Stimulated activated CD8-positive, alpha-beta memory T cell treated with anti-CD3 and anti-CD28 coated beads, Interleukin-12 subunit alpha, Interleukin-12 subunit beta, amount 100 ng/mL, for 24 hours (primary cell): Measurements from ENCODE around the gene IMMP2L.
A peak's percentile ranks its signal among the peaks of the same experiment; 100 is the strongest.

ENCODE experiments used
- DNase-seq: peaks from one replicate; pipeline ENCODE4 v3.0.0-alpha.2; 2020; ENCODE audit errors: extremely low read depth

IMMP2L gene

DNA sequence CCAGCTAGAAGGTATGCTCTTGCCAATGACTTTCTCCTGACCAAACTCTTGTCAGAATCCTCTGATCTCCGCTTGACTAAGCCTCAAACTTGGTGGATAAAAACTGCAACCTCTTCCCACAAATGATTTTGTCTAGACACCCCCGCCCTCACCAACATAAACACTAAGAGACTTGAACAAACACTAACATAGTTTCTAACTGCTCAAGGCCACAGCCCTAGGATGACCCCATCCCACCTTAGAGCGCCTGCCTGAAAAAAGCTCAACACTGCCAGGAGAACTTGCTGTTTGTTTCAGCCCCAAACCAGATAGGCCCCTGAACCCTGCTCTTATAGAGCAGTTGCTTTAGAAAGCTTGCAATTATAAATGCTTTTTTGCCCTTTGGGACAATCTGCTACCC, 399.6 kb downstream of the IMMP2L start:
- DNase-seq, result no peak

DNA sequence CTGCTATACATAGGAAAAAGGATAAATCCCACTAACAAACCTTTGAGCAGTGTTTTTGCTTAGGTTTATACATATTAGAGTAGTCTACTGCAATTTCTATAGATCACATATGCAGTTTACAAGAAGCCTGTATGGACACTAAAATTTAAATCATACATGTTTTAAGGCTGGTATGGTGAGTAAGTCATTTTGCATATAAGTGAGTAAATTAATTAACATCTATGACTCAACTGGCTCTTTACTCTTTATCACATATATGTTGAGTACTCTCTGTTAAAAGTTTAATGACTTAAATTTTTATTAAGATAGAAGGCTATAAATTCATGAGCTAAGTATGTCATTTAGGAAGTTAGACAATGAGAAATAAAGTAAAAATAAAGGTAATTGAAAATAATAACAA, 402.0 kb downstream of the IMMP2L start:
- DNase-seq, result no peak

DNA sequence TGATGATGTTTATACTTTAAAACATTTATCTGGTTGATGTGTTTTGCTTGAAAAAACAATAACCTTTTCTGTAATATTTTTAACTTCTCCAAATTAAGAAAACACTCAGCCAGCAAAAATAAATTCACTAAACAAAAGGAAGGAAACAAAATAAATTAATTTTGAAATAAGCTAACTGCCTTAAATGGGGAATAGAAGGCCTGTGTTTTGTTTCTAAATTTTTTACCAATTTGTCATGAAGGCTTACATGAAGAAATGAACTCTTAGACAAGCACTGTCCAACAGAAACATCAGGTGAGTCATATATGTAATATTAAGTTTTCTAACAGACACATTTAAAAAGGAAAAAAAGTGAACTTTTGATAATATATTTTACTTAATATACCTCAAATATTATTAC, 402.9 kb downstream of the IMMP2L start:
- DNase-seq, result no peak

DNA sequence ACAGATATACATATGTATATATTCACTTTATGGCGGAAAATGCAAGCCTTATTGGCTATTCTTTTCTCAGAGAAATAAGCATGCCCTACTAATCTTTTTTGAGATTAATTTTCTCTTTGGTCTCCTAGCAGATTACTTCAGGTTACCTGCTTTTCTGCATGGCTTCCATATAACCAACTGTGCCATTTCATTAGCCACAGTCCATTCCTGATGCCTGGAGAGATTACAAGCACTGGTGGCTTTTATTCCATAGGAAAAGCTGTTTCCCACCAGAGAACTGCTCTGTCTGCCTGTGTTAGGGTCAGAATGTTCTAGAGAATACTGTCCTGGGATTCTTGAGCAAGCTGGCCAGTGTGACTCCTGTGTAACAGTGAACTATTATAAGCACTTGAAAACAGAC, 411.6 kb downstream of the IMMP2L start:
- DNase-seq, result no peak

DNA sequence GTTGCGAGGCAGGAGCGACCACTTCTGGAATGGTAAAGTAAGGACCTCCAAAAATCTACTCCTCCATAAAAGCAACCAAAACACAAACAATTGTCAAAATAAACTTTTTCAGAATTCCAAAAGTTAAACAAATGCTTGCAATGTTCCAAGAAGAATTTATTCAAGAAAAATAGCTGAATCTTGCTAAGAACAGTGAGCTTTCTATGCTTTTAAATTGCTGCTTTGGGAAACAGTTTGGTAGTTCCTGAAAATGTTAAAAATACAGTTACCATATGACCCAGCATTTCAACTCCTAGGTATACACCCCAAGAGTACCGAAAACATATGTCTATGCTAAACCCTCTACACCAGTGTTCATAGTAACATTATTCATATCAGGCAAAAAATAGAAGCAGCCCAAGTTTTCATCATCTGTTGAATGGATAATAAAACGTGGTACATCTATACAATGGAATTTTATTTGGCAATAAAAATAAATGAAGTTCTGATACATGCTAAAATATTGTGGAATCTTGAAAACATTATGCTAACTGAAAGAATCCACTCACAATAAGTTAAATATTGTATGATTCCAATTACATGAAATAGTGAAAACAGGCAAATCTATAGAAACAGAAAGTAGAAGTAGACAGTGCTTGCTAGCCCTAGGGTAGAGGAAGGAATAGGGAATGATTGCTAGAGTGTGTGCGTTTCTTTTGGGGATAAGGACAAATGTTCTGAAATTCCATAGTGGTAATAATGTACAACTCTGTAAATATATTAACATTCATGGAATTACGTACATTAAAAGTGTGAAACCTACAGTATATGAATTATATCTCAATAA, 414.4 kb downstream of the IMMP2L start:
- DNase-seq, result no peak

DNA sequence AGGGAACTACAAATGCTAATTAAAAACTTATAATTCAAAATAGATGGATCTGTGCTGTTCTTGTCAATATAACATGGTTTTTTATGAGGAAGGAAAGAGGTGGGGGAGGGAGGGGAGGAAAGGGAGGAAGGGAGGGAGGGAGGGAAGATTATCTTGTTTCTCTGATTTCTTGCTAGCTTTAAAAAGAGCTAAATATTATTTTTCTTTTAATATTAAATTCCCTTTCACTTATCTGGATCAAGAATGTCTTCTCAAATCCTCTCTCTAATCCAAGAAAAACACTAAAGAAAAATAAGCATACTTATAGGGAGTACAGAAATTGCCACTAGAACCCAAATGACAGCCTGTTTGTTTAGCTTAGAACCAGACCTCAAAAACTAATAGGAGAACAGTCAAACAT, 416.2 kb downstream of the IMMP2L start:
- DNase-seq, result no peak

DNA sequence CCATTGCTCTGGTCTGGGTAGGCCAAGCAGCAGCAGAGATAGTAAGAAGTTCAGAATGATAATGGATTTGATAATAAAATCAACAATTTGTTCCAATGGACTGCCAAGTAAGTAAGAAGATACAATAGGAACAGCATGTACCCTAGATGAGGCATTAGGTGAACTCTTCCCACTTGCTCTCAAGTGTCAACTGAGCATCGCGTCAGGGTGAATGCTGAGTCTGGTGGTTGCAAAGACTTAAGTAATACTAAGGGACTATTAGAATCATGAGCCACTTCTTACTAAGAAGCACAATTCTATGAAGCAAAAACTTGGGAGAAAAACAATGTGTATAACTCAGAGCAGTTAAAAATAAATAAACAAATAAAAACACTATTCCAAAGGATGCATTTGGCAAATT, 416.8 kb downstream of the IMMP2L start:
- no peak for DNase-seq

DNA sequence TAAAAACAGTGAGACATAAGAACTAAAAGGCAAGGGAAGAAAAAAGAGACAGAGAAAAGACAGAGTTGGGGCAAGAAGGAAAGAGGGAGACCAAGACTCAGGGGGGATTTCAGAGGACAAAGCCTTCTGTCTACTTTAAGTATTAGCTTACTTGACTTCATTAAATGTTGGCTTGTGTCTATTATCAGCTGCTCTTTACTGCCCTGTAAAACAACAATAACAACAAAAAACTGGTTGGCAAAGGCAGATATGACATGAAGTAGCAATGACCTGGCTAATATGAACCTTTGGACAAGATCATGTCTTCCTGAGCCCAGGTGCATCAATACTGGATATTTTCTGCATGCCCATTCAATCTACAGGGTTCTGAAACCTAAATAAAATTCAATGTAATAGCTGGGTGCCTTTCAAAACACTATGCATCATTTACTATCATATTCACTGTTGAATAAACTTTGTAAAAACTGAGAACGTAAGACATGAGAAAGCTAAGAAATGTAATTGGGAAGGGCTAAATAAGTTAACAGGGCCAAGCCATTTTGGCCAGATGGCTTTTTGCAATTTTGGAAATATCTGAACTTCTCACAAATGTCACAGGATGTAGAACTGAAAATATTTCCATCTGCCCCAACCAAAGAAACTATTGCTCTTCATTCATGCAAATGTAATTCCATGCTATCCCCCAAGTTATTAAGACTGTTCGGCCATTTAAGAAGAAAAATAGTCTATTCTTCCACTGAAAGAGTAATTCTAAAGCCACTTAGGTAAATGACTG, 422.0 kb downstream of the IMMP2L start:
- no peak for DNase-seq

DNA sequence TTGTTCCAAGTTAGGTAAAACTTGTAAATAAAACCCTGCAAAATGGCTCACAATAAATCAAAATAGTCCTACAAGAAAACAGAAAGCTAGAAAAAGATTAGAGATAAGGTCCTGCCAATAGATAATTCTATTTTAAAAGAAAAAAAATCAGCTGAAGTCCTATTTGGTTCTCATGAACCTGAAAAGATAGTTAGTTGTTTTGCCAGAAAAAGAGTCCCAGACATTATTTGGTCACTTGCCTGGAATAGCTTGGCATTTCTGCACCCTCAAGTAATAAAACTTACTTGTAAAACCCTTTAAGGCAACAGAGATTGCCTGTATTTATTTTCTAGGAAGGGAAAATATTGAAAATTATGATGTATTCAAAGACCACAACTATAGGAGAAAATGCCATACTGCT, 423.7 kb downstream of the IMMP2L start:
- no peak for DNase-seq

DNA sequence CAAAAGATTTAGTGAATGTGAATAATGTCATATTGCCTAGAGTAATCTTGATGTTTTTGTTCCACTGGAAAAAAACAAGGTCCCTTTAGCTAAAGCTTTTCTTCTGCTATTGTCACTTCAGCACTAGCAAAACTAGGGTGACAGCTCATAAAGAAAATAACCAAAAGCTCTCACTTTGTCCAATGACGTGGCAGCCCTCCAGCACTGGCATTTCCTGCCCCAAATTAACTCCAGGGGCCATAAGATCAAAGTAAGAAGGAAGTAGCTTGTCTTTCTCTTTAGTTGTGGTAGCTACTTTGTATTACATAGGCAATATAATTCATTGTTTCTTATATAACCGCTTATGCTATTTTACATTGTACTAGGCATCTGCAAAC, 424.1 kb downstream of the IMMP2L start:
- peak; percentile 25 for DNase-seq

DNA sequence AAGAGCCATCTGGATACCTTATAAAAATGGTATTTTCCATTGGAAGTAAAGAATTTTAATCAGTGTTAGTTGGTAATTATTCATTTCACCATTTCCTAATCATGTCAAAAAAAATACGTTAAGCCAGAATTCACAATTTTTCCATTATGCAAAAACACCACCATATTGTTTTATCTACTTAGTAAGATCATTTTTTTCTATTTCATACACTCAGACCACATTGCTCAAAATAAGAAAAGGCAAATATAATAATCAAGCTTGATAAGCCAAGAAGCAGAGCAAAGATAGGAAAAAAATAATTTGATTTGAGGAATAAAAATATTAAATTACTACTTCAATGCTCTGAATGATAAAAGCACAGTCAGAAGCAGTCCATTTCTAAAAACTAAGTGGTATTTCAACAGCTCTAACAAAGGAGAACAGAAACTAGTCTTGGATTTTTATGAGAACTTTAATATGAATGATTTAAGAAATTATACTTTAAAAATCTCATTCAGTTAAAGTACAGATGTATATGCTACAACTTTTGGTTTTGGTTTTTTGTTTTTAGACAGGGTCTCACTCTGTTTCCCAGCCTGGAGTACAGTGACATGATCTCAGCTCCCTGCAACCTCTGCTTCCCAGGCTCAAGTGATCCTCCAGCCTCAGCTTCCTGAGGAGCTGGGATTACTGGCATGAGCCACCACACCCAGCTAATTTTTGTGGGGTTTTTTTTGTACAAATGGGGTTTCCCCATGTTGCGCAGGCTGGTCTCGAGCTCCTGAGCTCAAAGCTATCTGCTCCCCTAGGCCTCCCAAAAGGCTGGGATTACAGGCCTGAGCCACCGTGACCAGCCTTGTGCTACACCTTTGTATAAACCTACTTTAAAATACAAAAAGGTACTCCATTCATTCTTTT, 424.7 kb downstream of the IMMP2L start:
- DNase-seq, result no peak

DNA sequence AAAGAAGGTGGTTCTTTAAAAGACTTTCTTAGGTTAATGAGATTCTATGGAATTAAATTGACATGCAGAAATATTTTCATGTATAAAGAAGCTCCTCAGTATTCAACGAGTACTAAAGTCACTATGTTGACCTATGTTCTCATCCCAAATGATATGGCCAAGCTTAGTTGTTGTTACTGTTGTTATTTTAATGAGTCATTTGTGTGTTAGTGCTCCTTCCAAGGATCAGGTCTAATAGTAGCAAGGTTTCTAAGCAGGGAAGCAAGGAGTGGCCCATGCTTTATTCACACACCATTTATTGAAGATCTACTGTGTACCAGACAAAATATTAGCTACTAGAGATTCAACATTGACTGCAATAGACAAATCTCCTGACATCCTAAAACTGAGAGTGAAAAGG, 429.5 kb downstream of the IMMP2L start:
- no peak for DNase-seq

DNA sequence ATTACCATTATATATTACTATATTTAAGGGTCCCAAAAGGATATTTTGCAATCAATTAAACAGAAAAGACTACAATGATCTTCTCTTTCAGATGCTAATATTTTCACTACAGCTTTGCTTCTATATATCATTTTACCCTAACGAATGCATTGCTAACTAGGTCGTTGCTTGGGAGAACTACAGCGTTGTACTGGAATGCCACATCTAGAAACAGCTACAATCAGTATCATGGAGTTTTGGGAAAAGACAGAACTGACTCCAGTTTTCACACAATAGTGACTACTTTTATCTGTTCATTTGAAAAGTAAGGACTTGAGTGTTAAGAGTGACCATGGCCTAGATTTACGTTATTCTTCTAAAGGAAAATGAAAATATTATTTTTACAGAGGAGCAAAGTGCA, 432.9 kb downstream of the IMMP2L start:
- no peak for DNase-seq

DNA sequence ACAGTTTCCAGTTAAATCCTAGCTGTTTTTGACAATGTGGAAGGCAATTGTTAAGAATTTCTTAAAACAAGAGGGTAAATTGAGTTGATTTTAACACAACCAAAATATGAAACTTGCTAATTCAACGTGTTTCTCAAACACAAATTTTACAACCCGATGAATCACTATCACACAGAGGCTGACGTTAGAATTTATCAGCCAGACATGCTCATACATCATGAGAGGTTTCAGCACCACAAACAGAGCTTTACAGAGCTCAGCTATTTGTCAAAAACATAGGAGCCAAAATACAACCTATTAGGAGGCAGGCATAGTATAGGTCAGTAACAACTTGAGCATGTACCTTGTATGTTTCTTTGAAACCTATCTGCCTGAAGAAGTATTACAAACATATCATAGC, 435.3 kb downstream of the IMMP2L start:
- DNase-seq, result no peak

DNA sequence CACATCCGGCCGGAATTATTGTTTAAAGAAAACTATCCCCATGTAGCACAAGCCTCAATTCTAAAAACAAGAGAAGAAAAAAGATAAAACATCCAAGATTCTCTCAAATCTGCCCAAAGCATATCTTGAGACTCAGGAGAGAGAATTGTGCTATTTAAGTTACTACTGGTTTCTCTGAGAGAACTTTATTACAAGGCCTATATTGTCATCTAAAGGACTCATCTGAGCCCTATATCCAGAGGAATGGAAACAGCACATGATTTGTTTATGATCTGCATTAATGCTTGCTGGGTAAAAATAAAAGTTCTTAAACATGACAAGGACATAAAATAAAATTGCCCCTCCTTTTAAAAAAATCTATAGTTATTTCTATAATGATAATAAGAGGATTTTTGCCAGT, 446.3 kb downstream of the IMMP2L start:
- DNase-seq, result no peak

DNA sequence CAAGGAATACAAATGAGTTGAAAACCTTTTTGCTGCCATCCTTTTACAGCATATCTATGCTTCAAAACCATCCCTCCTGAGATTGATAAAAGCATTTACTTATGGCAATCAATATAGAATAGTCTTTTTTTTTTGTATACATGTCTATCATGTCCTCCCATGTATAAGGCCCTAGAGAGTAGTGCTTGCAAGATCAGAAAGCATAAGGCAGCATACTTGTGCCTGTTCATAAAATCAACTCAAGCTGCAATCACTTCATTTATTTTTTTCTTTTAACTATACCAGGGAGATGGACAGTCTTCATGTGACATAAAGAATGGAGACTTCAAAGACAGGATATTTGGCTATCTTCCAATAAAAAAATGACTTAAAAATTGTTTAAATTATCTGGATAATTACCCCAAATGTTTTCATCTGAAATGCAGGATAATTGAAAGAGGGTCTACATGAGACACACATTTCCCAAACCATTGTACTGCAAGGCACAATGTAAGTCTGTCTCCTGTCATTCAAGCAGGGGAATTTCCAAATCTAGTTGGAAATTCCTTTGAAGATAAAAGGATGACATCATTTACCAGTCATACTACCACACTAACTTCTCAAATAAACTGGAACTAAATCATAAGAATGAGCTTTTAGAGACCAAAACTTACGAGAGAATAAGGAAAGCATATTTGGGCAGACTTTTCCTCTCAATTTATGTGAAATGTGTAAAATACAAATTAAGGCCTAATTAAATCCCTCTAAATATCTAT, 448.9 kb downstream of the IMMP2L start:
- DNase-seq, result no peak

DNA sequence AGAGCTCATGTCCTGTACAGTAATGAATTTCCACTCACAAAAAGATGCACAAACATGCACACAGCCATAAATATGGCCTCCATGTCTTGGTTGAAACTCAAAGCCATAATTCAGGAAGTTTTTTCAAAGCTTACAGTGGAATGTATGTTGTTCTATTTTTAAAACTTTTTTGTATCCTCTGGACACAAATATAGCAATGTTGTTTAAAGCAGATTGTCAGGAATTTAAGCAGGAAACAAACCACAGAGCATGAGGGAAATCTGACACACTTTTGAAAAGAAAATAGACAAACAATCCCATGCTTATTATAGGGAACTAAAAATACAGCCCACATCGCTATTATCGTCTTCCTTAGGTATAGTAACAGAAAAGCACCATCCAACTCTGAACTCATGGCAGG, 449.9 kb downstream of the IMMP2L start:
- DNase-seq, result no peak

DNA sequence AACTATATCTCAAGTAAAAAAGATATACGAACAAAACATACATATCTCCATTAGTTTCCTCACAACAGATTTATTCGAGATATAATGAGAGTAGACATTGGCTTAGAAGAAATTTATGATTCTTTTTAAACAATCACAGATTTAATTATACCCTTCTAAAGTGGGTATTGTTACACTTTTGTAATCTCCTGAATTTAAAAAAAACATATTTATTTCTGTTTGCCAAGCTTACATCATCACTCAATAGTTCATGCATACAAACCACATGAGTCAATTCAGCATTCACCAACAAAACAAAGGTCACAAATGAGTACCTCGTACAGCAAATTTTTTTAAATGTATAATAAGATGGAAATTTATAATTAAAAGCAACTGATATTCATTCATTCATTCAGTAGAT, 453.8 kb downstream of the IMMP2L start:
- DNase-seq, result no peak

DNA sequence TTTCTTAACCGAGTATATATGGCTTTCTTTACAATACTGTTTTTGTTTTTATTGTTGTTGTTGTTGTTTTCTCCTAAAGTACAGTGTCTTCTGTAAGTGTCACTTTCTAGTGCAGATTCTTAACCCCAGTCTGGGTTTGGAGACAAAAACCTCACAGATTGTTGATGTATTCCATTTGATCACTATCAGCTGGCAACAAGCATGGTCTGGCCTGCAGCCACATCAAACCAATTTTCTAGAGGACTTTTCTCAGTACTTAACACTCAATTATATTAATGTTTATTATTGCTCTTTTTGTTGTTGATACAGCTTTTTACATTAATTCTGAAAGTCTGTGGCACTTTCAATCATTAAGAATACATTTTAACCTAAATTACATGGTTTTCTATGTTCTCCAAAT, 454.3 kb downstream of the IMMP2L start:
- no peak for DNase-seq

DNA sequence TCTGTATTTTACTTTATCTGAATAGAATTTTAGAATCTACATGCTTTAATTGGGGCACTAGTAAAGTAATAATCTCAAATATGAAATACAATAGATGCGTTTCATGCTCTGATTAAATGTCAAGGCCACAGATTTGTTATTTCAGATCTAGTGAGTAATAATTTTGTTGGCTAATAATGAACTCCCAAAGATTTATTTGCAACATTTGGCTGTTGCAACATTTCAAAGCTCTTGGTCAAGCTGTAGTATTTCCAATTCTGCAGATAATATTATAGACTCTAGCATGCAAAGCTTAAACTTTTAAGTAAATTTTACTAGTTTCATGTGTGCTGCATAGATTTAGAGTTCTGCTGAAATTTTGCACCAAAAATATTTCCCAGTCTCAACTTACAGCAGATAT, 454.7 kb downstream of the IMMP2L start:
- DNase-seq, result no peak

DNA sequence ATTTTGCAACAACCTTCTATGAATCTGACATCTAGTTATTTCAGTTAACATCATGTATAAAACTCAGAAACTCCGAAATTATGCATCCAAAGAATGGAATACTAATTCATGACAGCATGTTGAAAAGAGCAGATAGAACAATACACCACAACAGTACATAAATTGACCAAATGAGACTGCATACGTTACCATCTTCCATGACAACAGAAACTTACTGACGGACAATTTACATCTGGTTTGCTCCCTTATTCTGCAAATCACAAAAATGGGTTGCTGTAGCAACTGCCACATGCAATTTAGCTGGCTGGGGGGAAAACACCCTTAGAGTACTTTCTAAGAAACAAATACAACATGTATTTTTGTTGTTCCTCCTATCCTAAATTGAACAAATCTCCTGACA, 457.0 kb downstream of the IMMP2L start:
- DNase-seq, result no peak

DNA sequence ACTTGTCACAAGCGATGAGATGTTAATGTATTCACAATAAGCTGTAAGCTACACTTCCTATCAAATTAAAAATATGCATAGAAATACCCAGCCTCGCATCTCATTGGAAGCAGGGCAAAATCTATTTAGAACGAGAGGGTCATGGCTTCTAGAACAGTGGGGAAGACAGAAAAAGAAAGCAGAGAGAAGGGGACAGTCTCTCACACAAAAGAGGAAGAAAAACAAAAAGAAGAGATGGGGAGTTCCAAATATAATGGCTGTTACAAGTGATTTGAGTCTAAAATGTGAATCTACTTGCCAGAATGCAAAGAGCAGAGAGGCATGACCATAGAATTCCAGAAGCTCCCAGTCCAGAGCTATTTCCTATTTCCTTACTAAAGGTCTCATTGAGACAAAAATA, 457.6 kb downstream of the IMMP2L start:
- no peak for DNase-seq
